ENCODE data around the gene PJVK. TPM values are rescaled to one million over a fixed set of nuclear protein-coding genes. Genes with fewer than 3 reads are reported as not detected.

The PJVK gene
- total and polyA plus RNA-seq, 9 of the 15 experiments (the other 6 are each of a cell fraction or from before 2014, with no cell fraction given): 0.11 to 1.5 (median 0.73) TPM

GRCh38 chr2:178401994-178402437 is 49.2 kb upstream of the PJVK start:
- FAIRE-seq: peak; percentile 82
- H3K79me2 ChIP-seq (ENCODE audit: control insufficient read depth, insufficient read depth, low read length): no peaks in the 10 kb centered on the region
- H3K27me3 ChIP-seq (ENCODE audit: control insufficient read depth in 2 of 2, insufficient read depth in 2 of 2, low read length in 2 of 2): no peaks in the 10 kb centered on the region
- no peaks in the 10 kb centered on the region for H3K36me3 ChIP-seq (ENCODE audit: control insufficient read depth, insufficient read depth, low read length)
- H3K4me2 ChIP-seq (ENCODE audit: insufficient read depth, low read length): peak overlapping the region; percentile 28; the same call in 1 of the 2 replicates
- ChIA-PET CTCF (ENCODE audit: low intra/inter-chr PET ratio) (interaction anchor here (0.6 kb wide), 1 partner anchor 69 kb away, joined by 4 read pairs; no protein-coding TSS in a partner anchor), POLR2A (interaction anchor here (0.9 to 5.0 kb wide), 4 partner anchors 12 to 331 kb away, joined by 3 to 41 read pairs (median 3); no protein-coding TSS in a partner anchor)
- peaks cover 3 to 30% of the 10 kb centered on the region in 2 experiments; a peak in 4 of 5 replicates for H3K4me1 ChIP-seq (replicated peaks in 1 of 2; ENCODE audit: control insufficient read depth in 2 of 2, insufficient read depth in 2 of 2, low read length in 2 of 2)
- H3K4me3 ChIP-seq: no peak overlapping the region
- H3K9me1 ChIP-seq (ENCODE audit: control insufficient read depth, insufficient read depth, low read length): no peaks in the 10 kb centered on the region
- no TSS peak for BruUV-seq (replicated peaks)
- H4K20me1 ChIP-seq (replicated peaks; ENCODE audit: control insufficient read depth, insufficient read depth, low read length): no peaks in the 10 kb centered on the region
- H2AFZ ChIP-seq (ENCODE audit: low read depth, low read length): peak overlapping the region; percentile 61
- WGBS (ENCODE audit: insufficient coverage, low coverage, missing lambda C conversion rate): 0% methylated on average over 6 of the region's 6 CpGs
- H3K9ac ChIP-seq (ENCODE audit: insufficient read depth in 1 of 2, low read depth in 2 of 2, low read length in 2 of 2): 0 out of 4 replicates have a peak overlapping the region, but pooled peaks of 1 of the 2 experiments have one; percentile 41
- ATAC-seq: peak; percentile 80
- H3K9me3 ChIP-seq (replicated peaks; ENCODE audit: control insufficient read depth, insufficient read depth, low read depth, low read length): no peaks in the 10 kb centered on the region
- intact Hi-C loops (cut with micrococcal nuclease) (loop anchor here (1.0 to 5.0 kb wide), 2 partner anchors 12 to 120 kb away; no protein-coding TSS in a partner anchor), in situ Hi-C loops (cut with MboI) (no loop called here)
- H3K27ac ChIP-seq (ENCODE audit: extremely low read depth, low read depth, low read length): peak overlapping the region; percentile 24; the same call in 2 of the 3 replicates
- peak; percentile 23 to 89 (median 50) for DNase-seq (ENCODE audit: extremely low read depth in 1 of 4, low spot score in 3 of 4)
- TF ChIP-seq NFIC (IDR thresholded peaks at IDR 0.05) (peak; percentile 92), NUFIP1 (IDR thresholded peaks at IDR 0.05; ENCODE audit: partially characterized antibody) (no peak), ATF1 (CRISPR knock-in tag; IDR thresholded peaks at IDR 0.05) (no peak), ATF1 (tag; IDR thresholded peaks at IDR 0.05) (no peak), COPS2 (conservative IDR thresholded peaks at IDR 0.05) (no peak), ZNF511 (CRISPR knock-in tag; IDR thresholded peaks at IDR 0.05) (no peak), CHCHD3 (CRISPR knock-in tag; IDR thresholded peaks at IDR 0.05) (no peak), KDM1A (IDR thresholded peaks at IDR 0.05) (peak; percentile 98), RCOR1 (IDR thresholded peaks at IDR 0.05; ENCODE audit: borderline replicate concordance in 1 of 2, low read depth in 2 of 2, low read length in 2 of 2) (peak; percentile 67 to 85; a peak in 3 of 4 replicates), NFYB (IDR thresholded peaks at IDR 0.05; ENCODE audit: extremely low read depth, insufficient read length) (no peak), EWSR1 (IDR thresholded peaks at IDR 0.05; ENCODE audit: borderline replicate concordance, low read depth, partially characterized antibody) (no peak), NCOA4 (IDR thresholded peaks at IDR 0.05; ENCODE audit: partially characterized antibody) (peak; percentile 6), REST (IDR thresholded peaks at IDR 0.05; ENCODE audit: borderline replicate concordance) (no peak), REST (CRISPR knock-in tag; IDR thresholded peaks at IDR 0.05; ENCODE audit: low read depth) (no peak), NFRKB (IDR thresholded peaks at IDR 0.05; ENCODE audit: low read depth) (no peak)

Data from K562 (cell line).